Globus pallidus (tissue), 1 donor: ENCODE data around the gene CDIPT.
"Not testable (repeated sequence)": the region's sequence is repeated elsewhere in the genome, so short reads cannot be mapped to it uniquely, and the experiment has no call there.

Source experiments
- DNase-seq: peaks from one replicate; pipeline ENCODE4 v3.0.0-alpha.2; 2015; ENCODE audit warnings: low spot score

CDIPT gene

GRCh38 chr16:29858149-29858849 is 4.7 kb downstream of the CDIPT start:
- DNase-seq = peak; percentile 38

GRCh38 chr16:29857133-29857760 is 5.8 kb downstream of the CDIPT start:
- DNase-seq = no peak

- no peak for DNase-seq
Observed at GRCh38 chr16:29854520-29855100, 8.4 kb downstream of the CDIPT start.

GRCh38 chr16:29852654-29853053 is 10.4 kb downstream of the CDIPT start:
- DNase-seq = no peak

DNA sequence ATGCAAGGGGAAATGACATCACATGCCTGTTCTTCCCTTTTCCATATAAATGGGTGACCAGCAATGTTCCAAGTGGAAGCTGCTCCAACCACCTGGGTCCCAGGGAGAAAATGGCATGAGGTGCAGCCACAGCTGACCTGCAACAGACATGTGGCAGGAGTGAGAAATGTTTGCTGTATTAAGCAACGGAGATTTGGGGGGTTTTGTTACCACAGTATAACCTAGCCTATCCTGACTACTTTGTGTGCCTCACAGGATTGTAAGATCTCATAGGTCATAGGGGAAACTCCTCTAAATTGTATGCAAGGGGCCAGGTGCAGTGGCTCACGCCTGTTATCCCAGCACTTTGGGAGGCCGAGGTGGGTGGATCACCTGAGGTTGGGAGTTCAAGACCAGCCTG is 12.0 kb downstream of the CDIPT start:
- no peak for DNase-seq

DNA sequence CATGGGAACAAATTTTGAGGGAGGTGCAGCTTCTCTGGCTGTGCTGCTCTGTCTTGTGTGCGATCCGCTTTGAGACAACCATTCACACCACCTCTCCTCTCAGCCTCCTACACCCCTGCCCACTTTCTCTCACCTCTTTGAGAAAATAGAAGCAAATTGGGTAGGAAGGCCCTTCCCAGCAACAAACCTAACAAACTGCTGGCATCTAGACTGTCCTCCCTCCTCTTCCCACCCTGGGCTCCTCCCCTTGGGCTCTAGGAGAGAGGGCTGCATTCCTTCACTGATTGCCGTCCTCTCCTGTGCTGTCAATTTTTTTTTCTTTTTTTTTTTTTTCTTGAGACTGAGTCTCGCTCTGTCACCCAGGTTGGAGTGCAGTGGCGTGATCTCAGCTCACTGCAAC is 13.5 kb downstream of the CDIPT start:
- DNase-seq = no peak

GRCh38 chr16:29848420-29849297 is 14.4 kb downstream of the CDIPT start:
- peak; percentile 69 for DNase-seq

- no peak for DNase-seq
Observed at GRCh38 chr16:29845656-29846055, 17.4 kb downstream of the CDIPT start.

GRCh38 chr16:29844575-29845331 is 18.3 kb downstream of the CDIPT start:
- no peak for DNase-seq

GRCh38 chr16:29843931-29844330 is 19.1 kb downstream of the CDIPT start:
- no peak for DNase-seq

GRCh38 chr16:29842732-29843346 is 20.2 kb downstream of the CDIPT start:
- no peak for DNase-seq

DNA sequence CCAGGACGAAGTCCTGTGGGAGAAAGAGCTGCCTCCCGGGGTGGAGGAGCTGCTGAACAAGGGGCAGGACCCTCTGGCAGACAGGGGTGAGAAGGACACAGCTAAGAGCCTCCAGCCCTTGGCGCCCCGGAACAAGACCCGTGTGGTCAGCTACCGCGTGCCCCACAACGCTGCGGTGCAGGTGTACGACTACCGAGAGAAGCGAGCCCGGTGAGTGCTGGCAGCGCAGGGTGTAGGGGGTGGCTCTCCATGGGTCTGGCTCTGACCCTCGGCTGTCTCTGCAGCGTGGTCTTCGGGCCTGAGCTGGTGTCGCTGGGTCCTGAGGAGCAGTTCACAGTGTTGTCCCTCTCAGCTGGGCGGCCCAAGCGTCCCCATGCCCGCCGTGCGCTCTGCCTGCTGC is 21.4 kb downstream of the CDIPT start:
- no peak for DNase-seq

- DNase-seq = no peak
Observed at GRCh38 chr16:29840240-29840639, 22.8 kb downstream of the CDIPT start.

- no peak for DNase-seq
Observed at GRCh38 chr16:29839822-29840221, 23.2 kb downstream of the CDIPT start.

DNA sequence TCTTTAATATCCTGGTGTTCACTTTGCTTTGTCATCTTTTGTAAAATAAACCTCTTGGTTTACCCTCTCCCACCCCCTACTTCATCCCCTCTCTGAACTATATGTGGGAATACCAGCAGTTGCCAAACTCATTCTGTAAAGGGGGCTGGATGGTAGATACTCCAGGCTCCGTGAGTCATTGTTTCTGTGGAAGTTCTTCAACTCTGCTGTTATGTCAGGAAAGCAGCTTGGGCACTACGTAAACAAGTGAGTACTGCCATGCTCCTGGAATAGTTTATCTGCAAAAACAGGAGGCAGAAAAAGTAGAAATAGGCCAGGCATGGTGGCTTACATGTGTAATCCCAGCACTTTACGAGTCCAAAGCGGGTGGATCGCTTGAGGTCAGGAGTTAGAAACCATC is 25.2 kb downstream of the CDIPT start:
- DNase-seq = no peak

DNA sequence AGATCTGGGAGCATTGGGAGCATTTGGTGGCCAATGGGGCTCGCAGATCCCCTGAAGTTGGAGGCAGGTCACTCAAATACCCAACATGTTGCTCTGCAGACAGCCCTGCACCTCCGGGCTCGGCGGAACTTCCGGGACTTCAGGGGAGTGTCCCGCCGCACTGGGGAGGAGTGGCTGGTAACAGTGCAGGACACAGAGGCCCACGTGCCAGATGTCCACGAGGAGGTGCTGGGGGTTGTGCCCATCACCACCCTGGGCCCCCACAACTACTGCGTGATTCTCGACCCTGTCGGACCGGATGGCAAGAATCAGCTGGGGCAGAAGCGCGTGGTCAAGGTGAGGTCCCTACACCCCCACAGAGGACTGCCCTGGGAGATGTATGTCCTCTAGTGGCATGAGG is 26.4 kb downstream of the CDIPT start:
- no peak for DNase-seq

DNA sequence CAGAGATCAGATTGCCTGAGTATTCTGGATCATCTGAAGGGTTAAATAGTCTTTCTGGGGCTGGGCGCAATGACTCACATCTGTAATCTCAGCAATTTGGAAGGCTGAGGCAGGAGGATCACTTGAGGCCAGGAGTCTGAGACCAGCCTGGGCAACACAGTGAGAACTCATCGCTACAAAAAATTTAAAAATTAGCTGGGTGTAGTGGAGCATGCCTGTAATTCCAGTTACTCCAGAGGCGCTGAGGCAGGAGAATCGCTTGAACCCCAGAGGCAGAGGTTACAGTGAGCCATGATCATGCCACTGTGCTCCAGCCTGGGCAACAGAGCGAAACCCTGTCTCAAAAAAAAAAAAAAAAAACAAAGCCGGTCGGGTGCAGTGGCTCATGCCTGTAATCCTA is 27.1 kb downstream of the CDIPT start:
- no peak for DNase-seq

GRCh38 chr16:29834079-29834478 is 28.9 kb downstream of the CDIPT start:
- DNase-seq = no peak

GRCh38 chr16:29833219-29833618 is 29.8 kb downstream of the CDIPT start:
- DNase-seq = not testable (repeated sequence)

- no peak for DNase-seq
Observed at GRCh38 chr16:29831490-29831889, 31.5 kb downstream of the CDIPT start.

DNA sequence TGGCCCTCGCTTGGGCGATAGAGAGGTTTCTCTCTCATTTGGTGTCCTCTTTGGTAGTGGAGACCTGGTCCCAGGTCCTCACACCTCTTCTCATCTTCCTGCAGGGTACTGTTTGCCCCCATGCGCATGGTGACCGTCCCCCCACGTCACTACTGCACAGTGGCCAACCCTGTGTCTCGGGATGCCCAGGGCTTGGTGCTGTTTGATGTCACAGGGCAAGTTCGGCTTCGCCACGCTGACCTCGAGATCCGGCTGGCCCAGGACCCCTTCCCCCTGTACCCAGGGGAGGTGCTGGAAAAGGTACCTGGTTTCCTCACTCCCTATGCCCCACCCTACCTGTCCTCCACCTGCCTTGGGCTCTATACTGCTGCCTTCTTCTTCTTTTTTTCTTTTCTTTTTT is 32.3 kb downstream of the CDIPT start:
- DNase-seq = no peak

GRCh38 chr16:29826342-29826695 is 36.7 kb downstream of the CDIPT start:
- no peak for DNase-seq
